NK-92 (cell line): ENCODE measurements around the gene LY9.

Experiments
- DNase-seq: peaks from one replicate; lab custom pipeline; 2025; ENCODE audit not compliant: unreplicated experiment; lab: John Stamatoyannopoulos, UW

The LY9 gene

GRCh38 chr1:160801836-160802580 is 6.0 kb downstream of the LY9 start:
- no peak for DNase-seq

- no peak for DNase-seq
These were observed 10.2 kb downstream of the LY9 start for GRCh38 chr1:160806109-160806665.

GRCh38 chr1:160806784-160807183 is 10.8 kb downstream of the LY9 start:
- no peak for DNase-seq

- no peak for DNase-seq
These were observed 11.3 kb downstream of the LY9 start for GRCh38 chr1:160807247-160807646.

GRCh38 chr1:160807738-160808137 is 11.8 kb downstream of the LY9 start:
- no peak for DNase-seq

GRCh38 chr1:160808289-160808688 is 12.3 kb downstream of the LY9 start:
- no peak for DNase-seq

GRCh38 chr1:160810486-160810885 is 14.5 kb downstream of the LY9 start:
- DNase-seq = no peak

GRCh38 chr1:160811147-160811546 is 15.2 kb downstream of the LY9 start:
- DNase-seq = no peak

GRCh38 chr1:160813215-160813614 is 17.2 kb downstream of the LY9 start:
- DNase-seq = no peak

- DNase-seq = no peak
These were observed 18.3 kb downstream of the LY9 start for GRCh38 chr1:160814316-160814715.

GRCh38 chr1:160814856-160815255 is 18.9 kb downstream of the LY9 start:
- no peak for DNase-seq

GRCh38 chr1:160818207-160818937 is 22.4 kb downstream of the LY9 start:
- no peak for DNase-seq

- DNase-seq = no peak
These were observed 23.2 kb downstream of the LY9 start for GRCh38 chr1:160819186-160819585.

- DNase-seq = no peak
These were observed 25.7 kb downstream of the LY9 start for GRCh38 chr1:160821627-160822026.

GRCh38 chr1:160823296-160823695 is 27.3 kb downstream of the LY9 start:
- no peak for DNase-seq

GRCh38 chr1:160826546-160826945 is 30.6 kb downstream of the LY9 start:
- DNase-seq = no peak

GRCh38 chr1:160827418-160827817 is 31.4 kb downstream of the LY9 start:
- no peak for DNase-seq

- no peak for DNase-seq
These were observed 33.8 kb downstream of the LY9 start for GRCh38 chr1:160829766-160830165.

GRCh38 chr1:160830321-160831153 is 34.6 kb downstream of the LY9 start:
- no peak for DNase-seq

GRCh38 chr1:160834945-160835565 is 39.1 kb downstream of the LY9 start:
- no peak for DNase-seq

GRCh38 chr1:160835751-160836150 is 39.8 kb downstream of the LY9 start:
- no peak for DNase-seq
